Measurements from ENCODE around the gene CDHR1.

DNA sequence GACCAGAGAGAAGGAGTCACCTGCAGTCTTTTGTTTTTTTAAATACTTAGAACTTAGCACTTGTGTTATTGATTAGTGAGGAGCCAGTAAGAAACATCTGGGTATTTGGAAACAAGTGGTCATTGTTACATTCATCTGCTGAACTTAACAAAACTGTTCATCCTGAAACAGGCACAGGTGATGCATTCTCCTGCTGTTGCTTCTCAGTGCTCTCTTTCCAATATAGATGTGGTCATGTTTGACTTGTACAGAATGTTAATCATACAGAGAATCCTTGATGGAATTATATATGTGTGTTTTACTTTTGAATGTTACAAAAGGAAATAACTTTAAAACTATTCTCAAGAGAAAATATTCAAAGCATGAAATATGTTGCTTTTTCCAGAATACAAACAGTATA is 41.6 kb upstream of the CDHR1 start:
- no peak for TF ChIP-seq POLR2AphosphoS5 (IDR thresholded peaks at IDR 0.05; ENCODE audit: low read depth, low read length)
- TF ChIP-seq, protein P1, sequence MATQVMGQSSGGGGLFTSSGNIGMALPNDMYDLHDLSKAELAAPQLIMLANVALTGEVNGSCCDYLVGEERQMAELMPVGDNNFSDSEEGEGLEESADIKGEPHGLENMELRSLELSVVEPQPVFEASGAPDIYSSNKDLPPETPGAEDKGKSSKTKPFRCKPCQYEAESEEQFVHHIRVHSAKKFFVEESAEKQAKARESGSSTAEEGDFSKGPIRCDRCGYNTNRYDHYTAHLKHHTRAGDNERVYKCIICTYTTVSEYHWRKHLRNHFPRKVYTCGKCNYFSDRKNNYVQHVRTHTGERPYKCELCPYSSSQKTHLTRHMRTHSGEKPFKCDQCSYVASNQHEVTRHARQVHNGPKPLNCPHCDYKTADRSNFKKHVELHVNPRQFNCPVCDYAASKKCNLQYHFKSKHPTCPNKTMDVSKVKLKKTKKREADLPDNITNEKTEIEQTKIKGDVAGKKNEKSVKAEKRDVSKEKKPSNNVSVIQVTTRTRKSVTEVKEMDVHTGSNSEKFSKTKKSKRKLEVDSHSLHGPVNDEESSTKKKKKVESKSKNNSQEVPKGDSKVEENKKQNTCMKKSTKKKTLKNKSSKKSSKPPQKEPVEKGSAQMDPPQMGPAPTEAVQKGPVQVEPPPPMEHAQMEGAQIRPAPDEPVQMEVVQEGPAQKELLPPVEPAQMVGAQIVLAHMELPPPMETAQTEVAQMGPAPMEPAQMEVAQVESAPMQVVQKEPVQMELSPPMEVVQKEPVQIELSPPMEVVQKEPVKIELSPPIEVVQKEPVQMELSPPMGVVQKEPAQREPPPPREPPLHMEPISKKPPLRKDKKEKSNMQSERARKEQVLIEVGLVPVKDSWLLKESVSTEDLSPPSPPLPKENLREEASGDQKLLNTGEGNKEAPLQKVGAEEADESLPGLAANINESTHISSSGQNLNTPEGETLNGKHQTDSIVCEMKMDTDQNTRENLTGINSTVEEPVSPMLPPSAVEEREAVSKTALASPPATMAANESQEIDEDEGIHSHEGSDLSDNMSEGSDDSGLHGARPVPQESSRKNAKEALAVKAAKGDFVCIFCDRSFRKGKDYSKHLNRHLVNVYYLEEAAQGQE (IDR thresholded peaks at IDR 0.05; ENCODE audit: insufficient read depth in 1 of 2, low read depth in 2 of 2, low read length in 2 of 2): no peak

Measured in PFSK-1 (cell line).